AML-193 (cell line): ENCODE measurements around the gene RNPEP.
"Not testable (repeated sequence)": the region's sequence is repeated elsewhere in the genome, so short reads cannot be mapped to it uniquely, and the experiment has no call there.

Source experiments
- DNase-seq, 2 experiments: peaks; one replicate each; lab custom pipeline; 2025; lab: John Stamatoyannopoulos, UW

Gene RNPEP

GRCh38 chr1:202036595-202037387 lies 54.3 kb downstream of the RNPEP start:
- DNase-seq = no peak

- DNase-seq = no peak
These were observed 55.4 kb downstream of the RNPEP start for GRCh38 chr1:202037706-202038296.

DNA sequence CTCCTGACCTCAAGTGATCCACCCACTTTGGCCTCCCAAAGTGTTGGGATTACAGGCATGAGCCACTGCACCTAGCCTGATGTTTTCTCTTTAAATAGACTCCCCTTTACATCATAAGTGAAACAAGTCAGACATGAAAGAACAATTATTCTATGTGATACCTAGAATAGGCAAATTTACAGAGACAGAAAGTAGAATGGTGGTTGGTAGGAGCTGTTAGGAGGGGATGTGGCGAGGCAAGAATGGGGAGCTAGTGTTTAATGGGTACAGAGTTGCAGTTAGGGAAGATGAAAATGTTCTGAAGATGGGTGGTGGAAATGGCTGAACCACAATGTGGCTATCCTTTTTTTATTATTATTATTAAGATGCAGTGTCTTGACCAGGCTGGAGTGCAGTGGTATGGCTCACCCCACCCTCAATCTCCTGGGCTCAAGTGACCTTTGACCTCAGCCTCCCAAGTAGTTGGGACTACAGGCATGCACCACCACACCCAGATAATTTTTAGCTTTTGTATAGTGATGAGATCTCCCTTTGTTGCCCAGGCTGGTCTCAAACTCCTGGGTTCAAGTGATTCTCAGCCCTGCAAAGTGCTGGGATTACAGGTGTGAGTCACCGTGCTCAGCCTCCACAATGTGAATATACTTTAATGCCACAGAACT lies 56.4 kb downstream of the RNPEP start:
- no peak for DNase-seq

- no peak for DNase-seq
These were observed 63.3 kb downstream of the RNPEP start for GRCh38 chr1:202045705-202046104.

DNA sequence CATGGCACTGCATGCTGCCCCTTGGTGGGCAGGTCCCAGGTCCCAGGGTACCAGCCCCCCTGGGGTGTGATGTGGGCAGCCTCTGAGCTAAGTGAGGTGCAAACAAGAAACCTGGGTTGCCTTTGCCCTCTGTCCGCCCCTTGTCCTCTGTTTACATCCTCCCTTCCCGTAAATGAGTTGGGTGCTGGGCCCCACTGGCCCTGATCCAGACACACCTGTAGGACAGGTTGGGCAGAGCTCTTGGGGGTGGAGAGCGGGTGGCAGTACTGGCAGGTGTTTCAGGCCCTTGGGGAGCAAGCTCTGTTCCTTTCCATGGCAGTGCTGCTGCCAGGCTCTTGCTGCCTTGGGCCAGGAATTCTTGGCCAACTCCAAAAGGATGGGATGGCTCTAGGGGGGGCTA lies 63.8 kb downstream of the RNPEP start:
- no peak for DNase-seq

DNA sequence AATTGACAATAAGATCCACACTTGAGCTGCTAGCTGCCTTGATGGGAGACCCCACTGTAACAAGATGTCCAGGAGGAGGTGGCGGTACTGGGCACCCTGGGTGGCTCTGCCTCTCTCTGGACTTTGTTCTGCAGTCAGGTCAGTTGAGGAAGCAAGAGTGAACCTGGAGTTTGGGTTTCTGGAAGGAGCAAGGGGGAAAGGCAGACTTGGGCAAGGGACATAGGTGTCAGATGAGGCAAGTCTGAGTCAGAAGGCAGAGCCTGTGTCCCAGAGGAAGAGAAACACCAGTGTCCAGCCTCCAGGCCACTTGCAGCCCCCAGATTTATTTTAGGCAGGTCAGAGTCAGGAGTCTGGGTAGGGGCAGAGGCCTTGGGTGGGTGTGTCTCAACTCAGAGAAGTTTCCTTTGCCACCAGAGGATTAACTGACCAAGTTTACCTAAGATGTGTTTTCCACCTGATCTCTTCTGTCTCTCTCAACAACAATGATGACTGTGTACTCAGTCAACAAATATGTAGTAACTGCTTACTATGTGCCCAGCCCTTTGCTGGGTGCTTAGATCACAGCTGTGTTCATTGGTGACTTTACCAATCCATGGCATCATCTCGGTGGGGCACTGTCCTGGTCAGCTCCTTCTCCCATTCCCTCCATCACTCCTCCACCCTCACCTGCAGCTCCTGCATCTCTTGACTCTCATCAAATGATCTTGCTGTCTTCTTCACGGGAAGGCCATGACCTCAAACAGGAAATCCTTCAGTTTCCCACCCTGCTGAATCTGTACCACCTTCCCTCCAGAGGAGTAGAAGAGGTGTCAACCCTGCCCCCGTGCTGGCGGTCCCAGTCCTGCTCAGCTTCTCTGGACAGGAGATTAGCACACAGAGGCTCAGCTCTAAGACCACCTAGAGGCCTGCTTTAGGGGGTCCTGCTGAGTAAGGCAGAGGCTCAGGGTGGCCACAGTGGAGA lies 64.6 kb downstream of the RNPEP start:
- DNase-seq = no peak

GRCh38 chr1:202047977-202048376 lies 65.5 kb downstream of the RNPEP start:
- DNase-seq = no peak

GRCh38 chr1:202049129-202049528 lies 66.7 kb downstream of the RNPEP start:
- no peak for DNase-seq

- no peak for DNase-seq
These were observed 71.6 kb downstream of the RNPEP start for GRCh38 chr1:202054094-202054493.

- not testable (repeated sequence) for DNase-seq
These were observed 72.2 kb downstream of the RNPEP start for GRCh38 chr1:202054673-202055072.
